Activated CD8-positive, alpha-beta memory T cell treated with anti-CD3 and anti-CD28 coated beads, Interleukin-2, amount 50 U/mL, for 4 hours (primary cell): Measurements from ENCODE around the gene ZNF727.
"Not testable (repeated sequence)": the region's sequence is repeated elsewhere in the genome, so short reads cannot be mapped to it uniquely, and the experiment has no call there.

Experiments used
- DNase-seq: peaks from one replicate; pipeline ENCODE4 v3.0.0-alpha.2; 2020

ZNF727 gene

DNA sequence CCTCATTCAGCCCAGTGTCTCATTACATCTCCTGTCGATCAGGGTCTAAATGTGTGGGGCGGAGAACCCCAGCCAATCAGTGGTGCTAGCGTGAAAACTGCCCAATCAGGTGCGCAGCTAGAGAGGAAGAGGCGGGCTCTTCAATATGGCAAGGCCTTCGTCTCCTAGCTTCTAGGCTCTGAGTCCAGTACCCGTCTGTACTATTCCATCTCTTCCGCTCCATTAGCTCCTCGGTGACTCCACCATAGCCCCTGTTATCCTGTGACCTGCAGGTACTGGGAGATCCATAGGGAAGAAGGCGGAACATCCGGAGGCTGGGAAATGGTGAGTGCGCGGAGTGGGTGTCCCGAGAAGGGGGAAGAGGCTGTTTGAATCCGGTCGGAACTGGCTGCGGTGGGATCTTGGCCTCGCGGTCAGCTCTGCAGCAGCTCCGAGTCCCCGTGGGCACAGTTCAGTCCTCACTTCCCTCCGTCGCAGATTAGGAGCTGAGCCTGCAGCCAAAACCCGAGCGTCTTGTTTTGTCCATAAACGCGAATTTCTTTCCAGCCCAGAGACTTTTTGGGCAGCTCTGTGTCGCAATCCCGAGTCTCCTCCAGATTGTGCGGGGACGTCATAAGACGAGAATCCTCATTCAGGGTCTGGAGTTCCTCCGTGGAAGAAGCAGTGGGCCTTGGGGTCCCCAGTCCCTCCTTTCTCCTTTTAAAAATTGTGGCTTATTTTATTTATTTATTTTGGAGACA lies at the start of gene ZNF727:
Gene ZNF727 (plus strand): TSS at position 134 of the 740 bp plus-strand sequence. CDS start 188 bp downstream, at position 322.
- peak; percentile 19 for DNase-seq

DNA sequence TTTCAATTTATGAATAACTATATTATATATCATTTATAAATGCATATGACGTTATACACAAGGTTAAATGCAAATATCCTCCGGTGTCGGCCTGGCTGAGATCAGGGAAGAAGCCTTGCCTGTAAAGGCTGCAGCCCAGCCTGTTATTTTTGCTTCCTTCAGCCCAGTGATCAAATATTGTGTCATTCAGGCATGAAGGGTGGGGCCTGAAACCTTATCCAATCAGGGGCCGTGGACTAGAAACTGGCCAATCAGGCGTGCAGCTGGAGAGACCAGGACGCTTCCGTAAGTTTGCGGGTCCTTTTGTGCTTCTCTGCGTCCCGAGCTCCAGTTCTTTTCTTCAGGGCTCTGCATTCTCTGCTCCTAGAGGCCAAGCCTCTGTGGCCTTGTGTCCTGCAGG lies 46.7 kb upstream of the ZNF727 start, which contains the start of gene ZNF722:
Gene ZNF722 (plus strand): TSS at position 301 of the 400 bp plus-strand sequence. CDS start 113 bp downstream, outside the sequence.
- DNase-seq = no peak

DNA sequence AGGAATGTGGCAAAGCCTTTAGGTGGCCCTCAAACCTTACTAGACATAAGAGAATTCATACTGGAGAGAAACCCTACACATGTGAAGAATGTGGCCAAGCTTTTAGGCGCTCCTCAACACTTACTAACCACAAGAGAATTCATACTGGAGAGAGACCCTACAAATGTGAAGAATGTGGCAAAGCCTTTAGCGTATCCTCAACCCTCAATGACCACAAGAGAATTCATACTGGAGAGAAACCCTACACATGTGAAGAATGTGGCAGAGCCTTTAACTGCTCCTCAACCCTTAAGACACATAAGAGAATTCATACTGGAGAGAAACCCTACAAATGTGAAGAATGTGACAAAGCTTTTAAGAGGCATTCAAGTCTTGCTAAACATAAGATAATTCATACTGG lies 29.7 kb upstream of the ZNF727 start:
- DNase-seq = not testable (repeated sequence)

DNA sequence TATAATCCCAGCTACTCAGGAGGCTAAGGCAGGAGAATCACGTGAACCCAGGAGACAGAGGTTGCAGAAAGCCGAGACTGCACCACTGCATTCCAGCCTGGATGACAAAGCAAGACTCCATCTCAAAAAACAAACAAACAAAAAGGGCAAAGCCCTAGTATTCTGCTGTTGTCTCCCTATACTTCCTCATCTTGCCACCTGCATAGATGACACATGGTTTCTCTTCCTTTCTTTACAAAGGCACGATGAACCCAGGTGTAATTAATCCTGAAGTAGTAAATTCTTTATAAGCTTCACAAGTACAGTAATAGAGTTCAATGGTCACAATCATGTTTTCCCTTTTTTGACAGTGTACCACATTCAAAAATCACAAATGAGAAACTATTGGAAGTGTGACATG lies 9.8 kb upstream of the ZNF727 start:
- DNase-seq = no peak

DNA sequence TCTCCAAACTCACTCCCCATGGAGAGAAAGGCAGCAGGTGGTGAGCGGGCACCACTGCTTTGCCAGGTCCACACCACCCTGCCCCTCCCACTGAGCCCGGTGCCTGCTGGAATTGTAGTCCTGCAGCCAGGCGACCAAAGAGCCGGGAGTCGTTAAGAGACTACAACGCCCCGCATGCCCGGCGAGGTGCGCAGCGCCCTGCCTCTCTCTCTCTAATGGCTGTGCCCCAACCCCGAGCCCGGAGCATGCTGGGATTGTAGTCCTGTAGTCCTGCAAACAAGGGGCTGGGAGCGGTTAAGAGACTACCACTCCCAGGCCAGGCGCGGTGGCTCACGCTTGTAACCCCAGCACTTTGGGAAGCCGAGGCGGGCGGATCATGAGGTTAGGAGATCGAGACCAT lies 8.1 kb upstream of the ZNF727 start:
- no peak for DNase-seq

DNA sequence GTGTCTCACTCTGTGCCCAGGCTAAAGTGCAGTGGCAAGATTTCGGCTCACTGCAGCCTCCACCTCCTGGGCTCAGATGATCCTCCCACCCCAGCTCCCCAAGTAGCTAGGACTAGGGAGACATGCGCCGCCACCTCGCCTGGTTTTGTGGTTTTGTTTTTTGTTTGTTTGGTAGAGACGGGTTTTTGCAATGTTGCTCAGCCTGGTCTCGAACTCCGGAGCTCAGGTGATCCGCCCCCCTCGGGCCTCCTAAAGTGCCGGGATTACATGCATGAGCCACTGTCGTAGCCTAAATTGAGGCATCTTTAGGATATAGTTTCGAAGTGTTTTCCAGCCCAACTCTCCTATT lies 781 bp downstream of the ZNF727 start:
- DNase-seq = no peak

DNA sequence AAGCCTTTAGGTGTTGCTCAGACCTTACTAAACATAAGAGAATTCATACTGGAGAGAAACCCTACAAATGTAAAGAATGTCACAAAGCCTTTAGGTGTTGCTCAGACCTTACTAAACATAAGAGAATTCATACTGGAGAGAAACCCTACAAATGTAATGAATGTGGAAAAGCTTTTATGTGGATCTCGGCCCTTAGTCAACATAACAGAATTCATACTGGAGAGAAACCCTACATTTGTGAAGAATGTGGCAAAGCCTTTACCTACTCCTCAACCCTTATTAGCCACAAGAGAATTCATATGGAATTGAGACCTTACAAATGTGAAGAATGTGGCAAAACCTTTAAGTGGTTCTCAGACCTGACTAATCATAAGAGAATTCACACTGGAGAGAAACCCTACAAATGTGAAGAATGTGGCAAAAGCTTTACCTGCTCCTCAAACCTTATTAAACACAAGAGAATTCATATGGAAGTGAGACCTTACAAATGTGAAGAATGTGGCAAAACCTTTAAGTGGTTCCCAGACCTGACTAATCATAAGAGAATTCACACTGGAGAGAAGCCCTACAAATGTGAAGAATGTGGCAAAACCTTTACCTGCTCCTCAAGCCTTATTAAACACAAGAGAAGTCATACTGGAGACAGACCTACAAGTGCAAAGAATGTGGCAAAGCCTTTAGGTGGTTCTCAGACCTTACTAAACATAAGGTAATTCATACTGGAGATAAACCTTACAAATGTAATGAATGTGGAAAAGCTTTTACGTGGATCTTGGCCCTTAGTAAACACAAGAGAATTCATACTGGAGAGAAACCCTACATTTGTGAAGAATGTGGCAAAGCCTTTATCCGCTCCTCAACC lies 32.8 kb downstream of the ZNF727 start:
- DNase-seq = not testable (repeated sequence)

DNA sequence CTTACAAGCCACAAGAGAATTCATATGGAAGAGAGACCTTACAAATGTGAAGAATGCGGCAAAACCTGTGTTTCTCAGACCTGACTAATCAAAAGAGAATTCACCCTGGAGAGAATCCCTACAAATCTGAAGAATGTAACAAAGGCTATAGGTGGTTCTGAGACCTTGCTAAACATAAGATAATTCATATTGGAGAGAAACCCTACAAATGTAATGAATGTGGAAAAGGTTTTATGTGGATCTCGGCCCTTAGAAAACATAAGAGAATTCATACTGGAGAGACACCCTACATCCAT lies 33.4 kb downstream of the ZNF727 start:
- no peak for DNase-seq

DNA sequence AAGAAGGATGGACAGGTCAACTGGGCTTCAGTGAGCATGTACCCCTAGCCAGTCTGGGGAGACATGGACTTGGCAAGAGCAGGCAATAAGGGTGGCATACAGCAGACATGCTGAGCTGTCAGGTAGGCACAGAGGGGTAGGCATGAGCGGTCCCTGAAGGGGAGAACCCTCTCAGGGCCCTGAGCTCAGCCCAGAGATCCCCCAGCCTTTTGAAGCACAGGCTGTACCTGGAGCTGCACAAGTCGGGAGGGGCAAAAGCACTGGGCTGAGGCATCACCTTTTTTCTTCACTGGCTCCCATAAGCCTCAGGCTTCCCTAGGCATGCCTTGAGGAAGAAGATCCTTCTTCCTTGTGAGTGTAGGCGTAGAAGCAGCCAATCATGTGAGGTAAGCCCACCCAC lies 42.3 kb downstream of the ZNF727 start:
- DNase-seq = no peak

DNA sequence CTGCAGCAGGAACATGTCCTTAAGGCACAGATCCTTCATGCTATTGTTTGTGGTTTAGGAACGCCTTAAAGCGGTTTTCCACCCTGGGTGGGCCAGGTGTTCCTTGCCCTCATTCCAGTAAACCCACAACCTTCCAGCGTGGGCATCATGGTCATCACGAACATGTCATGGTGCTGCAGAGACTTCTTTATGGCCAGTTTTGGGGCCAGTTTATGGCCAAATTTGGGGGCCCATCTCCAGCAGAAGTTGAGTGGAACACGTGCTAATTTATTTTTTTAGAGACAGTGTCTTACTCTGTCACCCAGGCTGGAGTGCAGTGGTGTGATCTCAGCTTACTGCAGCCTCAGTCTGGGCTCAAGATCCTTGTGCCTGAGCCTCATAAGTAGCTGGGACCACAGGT lies 43.6 kb downstream of the ZNF727 start:
- not testable (repeated sequence) for DNase-seq
